Karpas-422 (cell line): ENCODE results near the gene SSR4. TPM values are rescaled to one million over a fixed set of nuclear protein-coding genes. Genes with fewer than 3 reads are reported as not detected.

Experiments
- DNase-seq: peaks from one replicate; pipeline ENCODE4 v3.0.0-alpha.2; 2015
- H2AFZ ChIP-seq: fragments of 200-600 bp; sonication (generic); 2 replicates; pipeline ENCODE4 v1.6.1; 2014; ENCODE audit warnings: antibody characterized with exemption, low read length, mixed read lengths
- H3K27ac ChIP-seq: fragments of 200-600 bp; sonication (generic); 2 replicates; pipeline ENCODE4 v1.5.1; 2014; ENCODE audit warnings: mild to moderate bottlenecking, low read length, moderate library complexity
- H3K27me3 ChIP-seq: fragments of 200-600 bp; sonication (generic); 2 replicates; pipeline ENCODE4 v1.6.1; 2014; ENCODE audit warnings: low read length, mixed read lengths
- H3K36me3 ChIP-seq: fragments of 200-600 bp; sonication (generic); 2 replicates; pipeline ENCODE4 v1.6.1; 2014; ENCODE audit warnings: low read length, mixed read lengths; ENCODE audit not compliant: insufficient read depth
- H3K4me1 ChIP-seq: fragments of 200-600 bp; sonication (generic); 2 replicates; pipeline ENCODE4 v1.6.1; 2014; ENCODE audit warnings: mild to moderate bottlenecking, low read length, mixed read lengths
- H3K4me2 ChIP-seq: fragments of 200-600 bp; sonication (generic); 2 replicates; pipeline ENCODE4 v1.6.1; 2014; ENCODE audit warnings: low read length, low read depth, mild to moderate bottlenecking; ENCODE audit not compliant: poor library complexity, severe bottlenecking
- H3K4me3 ChIP-seq: fragments of 200-600 bp; sonication (generic); 2 replicates; pipeline ENCODE4 v1.5.1; 2014; ENCODE audit warnings: mild to moderate bottlenecking, antibody characterized with exemption, low read length, mixed read lengths
- H3K79me2 ChIP-seq: fragments of 200-600 bp; sonication (generic); 2 replicates; pipeline ENCODE4 v1.6.1; 2014; ENCODE audit warnings: mild to moderate bottlenecking, low read length, mixed read lengths
- H3K9ac ChIP-seq: fragments of 200-600 bp; sonication (generic); 2 replicates; pipeline ENCODE4 v1.6.0; 2014; ENCODE audit warnings: low read length
- H3K9me2 ChIP-seq: fragments of 200-600 bp; sonication (generic), shearing (Covaris generic); replicated peaks from 2 replicates; pipeline ENCODE4 v1.6.0; 2014; ENCODE audit warnings: mild to moderate bottlenecking, low read length, moderate library complexity; ENCODE audit not compliant: insufficient read depth
- H3K9me3 ChIP-seq: fragments of 300-700, 200-600 bp; sonication (generic); 2 replicates; pipeline ENCODE4 v1.6.1; 2014; ENCODE audit warnings: low read length, mixed read lengths
- H4K20me1 ChIP-seq: fragments of 200-600 bp; sonication (generic); 2 replicates; pipeline ENCODE4 v1.6.1; 2014; ENCODE audit warnings: mild to moderate bottlenecking, antibody characterized with exemption, low read length, low read depth; ENCODE audit not compliant: insufficient read depth
- total RNA-seq: library from RNA; depleted of rRNA; stranded (reverse); fragments of >200 nt; shearing (Covaris generic); gene quantifications from 2 replicates; pipeline ENCODE4 v1.2.3, GENCODE V29; 2014; ENCODE audit warnings: low replicate concordance

The SSR4 gene
- total RNA-seq, 1 experiment from 2014 or later = 310 TPM

DNA sequence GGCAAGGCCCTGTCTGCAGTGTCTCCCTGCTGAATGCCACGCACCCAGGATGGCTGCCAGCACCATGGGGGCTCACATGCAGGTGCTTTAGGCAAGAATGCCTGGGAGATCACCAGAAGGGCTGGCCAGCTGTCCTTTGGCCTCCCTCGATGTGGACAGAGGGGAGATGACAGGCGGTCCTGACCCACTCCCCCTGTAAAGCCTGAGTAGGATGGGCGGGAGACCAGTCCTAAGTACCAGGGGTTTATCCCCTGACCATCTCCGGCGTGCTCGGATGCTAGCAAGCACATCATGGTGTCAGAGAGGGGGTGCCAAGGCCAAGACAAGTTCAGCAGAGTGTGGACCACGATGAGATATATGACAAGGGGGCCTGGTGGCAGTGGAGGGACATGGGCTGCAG, 30.6 kb downstream of the SSR4 start:
- no peaks in the 10 kb centered on the region for H3K27me3 ChIP-seq
- DNase-seq = no peak
- no peaks in the 10 kb centered on the region for H3K4me1 ChIP-seq
- no peak overlapping the region for H3K9ac ChIP-seq
- H3K36me3 ChIP-seq = no peaks in the 10 kb centered on the region
- H3K27ac ChIP-seq = no peak overlapping the region
- H3K9me3 ChIP-seq = no peaks in the 10 kb centered on the region
- H3K4me2 ChIP-seq = no peak overlapping the region
- no peak overlapping the region for H2AFZ ChIP-seq
- H4K20me1 ChIP-seq = no peaks in the 10 kb centered on the region
- no peak overlapping the region for H3K4me3 ChIP-seq
- no peaks in the 10 kb centered on the region for H3K79me2 ChIP-seq
- no peaks in the 10 kb centered on the region for H3K9me2 ChIP-seq

DNA sequence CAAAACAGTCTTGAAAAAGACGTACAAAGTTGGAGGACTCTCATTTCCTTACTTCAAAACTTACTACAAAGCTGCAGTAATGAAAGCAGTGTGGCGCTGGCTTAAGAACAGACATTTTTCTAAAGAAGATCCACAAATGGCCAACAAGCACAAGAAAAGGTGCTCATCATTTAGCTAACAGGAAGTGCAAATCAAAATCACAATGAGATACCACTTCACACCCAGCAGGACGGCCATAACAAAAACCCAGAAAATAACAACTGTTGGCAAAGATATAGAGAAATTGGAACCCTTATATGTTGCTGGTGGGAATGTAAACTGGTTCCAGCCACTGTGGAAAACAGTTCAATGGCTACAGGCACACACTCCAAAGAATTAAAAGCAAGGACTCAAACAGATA, 32.5 kb downstream of the SSR4 start:
- no peaks in the 10 kb centered on the region for H3K9me2 ChIP-seq
- H3K4me3 ChIP-seq = no peak overlapping the region
- DNase-seq = no peak
- no peaks in the 10 kb centered on the region for H3K9me3 ChIP-seq
- H3K27ac ChIP-seq = no peak overlapping the region
- no peak overlapping the region for H3K4me2 ChIP-seq
- H4K20me1 ChIP-seq = no peaks in the 10 kb centered on the region
- H3K79me2 ChIP-seq = no peaks in the 10 kb centered on the region
- H3K4me1 ChIP-seq = no peaks in the 10 kb centered on the region
- no peaks in the 10 kb centered on the region for H3K27me3 ChIP-seq
- no peak overlapping the region for H2AFZ ChIP-seq
- no peak overlapping the region for H3K9ac ChIP-seq
- no peaks in the 10 kb centered on the region for H3K36me3 ChIP-seq

DNA sequence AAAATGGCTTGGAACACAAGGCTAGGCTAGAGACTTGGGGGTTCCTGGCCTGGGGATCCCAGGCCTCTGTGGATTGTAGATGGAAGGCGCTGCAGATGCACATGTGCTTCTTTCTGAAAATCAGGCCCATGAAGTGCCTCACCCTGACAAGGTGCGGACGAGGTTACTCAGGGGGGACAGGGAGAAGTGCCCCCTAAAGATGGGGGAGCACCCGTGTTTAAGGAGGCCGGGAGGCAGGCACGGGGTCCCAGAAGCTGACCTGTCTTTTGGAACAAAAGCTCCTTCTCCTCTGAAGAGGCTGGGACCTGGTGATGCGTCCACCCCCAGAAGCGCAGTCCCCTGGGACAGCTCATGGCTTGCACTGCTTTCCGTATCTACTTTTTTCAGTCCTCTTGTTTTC, 33.4 kb downstream of the SSR4 start:
- no peaks in the 10 kb centered on the region for H4K20me1 ChIP-seq
- DNase-seq = no peak
- no peaks in the 10 kb centered on the region for H3K9me3 ChIP-seq
- H3K9me2 ChIP-seq = no peaks in the 10 kb centered on the region
- no peak overlapping the region for H3K9ac ChIP-seq
- no peaks in the 10 kb centered on the region for H3K4me1 ChIP-seq
- H3K79me2 ChIP-seq = no peaks in the 10 kb centered on the region
- H3K4me3 ChIP-seq = no peak overlapping the region
- no peaks in the 10 kb centered on the region for H3K27me3 ChIP-seq
- no peaks in the 10 kb centered on the region for H3K36me3 ChIP-seq
- H3K4me2 ChIP-seq = no peak overlapping the region
- H3K27ac ChIP-seq = no peak overlapping the region
- H2AFZ ChIP-seq = no peak overlapping the region

DNA sequence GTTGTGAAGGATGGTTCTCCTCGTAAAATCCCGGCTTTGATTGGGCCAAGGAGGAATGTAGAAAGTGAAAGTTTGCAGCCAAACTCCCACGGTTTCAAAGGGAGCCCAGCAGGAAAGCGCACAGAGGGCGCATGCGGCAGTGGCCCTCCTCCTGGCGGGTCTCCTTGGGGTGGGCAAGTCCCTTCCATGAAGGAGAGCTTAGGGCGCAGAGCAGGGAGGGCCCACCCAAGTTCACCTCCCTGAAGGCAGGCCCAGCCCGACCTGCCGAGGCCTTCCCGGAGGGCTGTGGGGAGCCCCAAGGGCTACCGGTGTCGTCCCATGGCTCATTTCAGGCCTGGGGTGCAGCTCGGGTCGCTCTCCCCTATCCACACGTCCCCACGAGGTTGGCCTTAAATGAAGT, 33.8 kb downstream of the SSR4 start:
- Histone ChIP-seq H3K4me2 (no peak overlapping the region), H3K9ac (no peak overlapping the region), H3K79me2 (no peaks in the 10 kb centered on the region), H3K36me3 (no peaks in the 10 kb centered on the region), H3K27ac (no peak overlapping the region), H3K4me3 (no peak overlapping the region), H3K9me2 (no peaks in the 10 kb centered on the region), H3K4me1 (no peaks in the 10 kb centered on the region), H2AFZ (no peak overlapping the region), H3K9me3 (no peaks in the 10 kb centered on the region), H3K27me3 (no peaks in the 10 kb centered on the region), H4K20me1 (no peaks in the 10 kb centered on the region)
- no peak for DNase-seq

DNA sequence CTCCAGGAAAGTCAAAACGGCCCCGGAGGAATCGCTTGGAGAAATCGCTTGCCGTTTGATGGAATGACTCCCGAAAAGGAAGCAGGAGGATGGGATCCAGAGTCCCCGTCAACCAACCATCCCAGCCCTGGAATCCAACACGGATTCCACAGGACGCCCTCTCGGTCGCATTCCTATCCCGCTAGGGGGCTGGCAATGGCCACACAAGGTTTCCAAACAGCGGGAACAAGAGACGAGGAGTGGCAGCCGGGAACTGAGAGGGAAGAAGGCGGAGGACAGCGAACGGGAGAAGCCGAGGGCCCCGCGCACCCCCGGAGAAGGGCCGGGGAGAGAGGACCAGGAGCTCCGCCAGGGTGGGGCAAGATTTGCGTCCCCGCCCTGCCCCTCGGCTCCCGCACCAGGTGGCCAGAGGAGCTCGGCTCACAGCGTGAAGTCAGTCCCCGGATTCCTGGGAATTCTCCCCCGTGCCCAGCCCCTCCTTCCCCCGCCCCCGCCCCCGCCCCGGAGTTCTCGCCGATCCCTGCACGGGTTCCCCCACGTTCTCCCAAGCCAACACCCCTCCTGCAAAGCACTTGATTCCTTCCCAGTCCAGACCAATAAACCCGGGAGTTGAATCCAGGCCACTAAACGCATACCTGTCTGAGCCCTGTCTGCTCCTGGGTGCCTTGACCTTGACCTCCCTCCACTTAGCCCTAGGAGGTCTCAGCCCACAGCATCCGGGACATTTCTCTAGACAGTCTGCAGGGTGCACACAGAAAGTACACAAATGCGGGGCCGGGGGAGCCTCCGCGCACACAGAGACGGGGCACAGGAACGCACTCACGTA, 34.5 kb downstream of the SSR4 start:
- Histone ChIP-seq H3K27me3 (no peaks in the 10 kb centered on the region), H3K4me2 (no peak overlapping the region), H3K9me3 (no peaks in the 10 kb centered on the region), H3K27ac (no peak overlapping the region), H3K9me2 (no peaks in the 10 kb centered on the region), H4K20me1 (no peaks in the 10 kb centered on the region), H3K4me3 (no peak overlapping the region), H3K4me1 (no peaks in the 10 kb centered on the region), H3K9ac (no peak overlapping the region), H2AFZ (no peak overlapping the region), H3K79me2 (no peaks in the 10 kb centered on the region), H3K36me3 (no peaks in the 10 kb centered on the region)
- no peak for DNase-seq

DNA sequence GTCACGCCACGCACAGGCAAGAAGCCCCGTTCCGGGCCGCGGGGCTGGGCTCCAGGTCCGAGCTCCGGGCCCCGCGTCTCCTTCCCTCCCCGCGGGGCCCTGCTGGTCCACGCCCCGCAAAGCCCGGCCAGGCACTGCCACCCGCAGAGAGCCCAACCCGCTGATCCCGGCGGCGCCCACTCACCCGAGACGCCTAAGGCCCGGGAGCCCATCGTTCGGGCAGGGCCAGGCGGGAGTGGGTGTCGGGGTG, 35.0 kb downstream of the SSR4 start:
- H3K79me2 ChIP-seq = no peaks in the 10 kb centered on the region
- no peak overlapping the region for H3K4me2 ChIP-seq
- no peaks in the 10 kb centered on the region for H3K4me1 ChIP-seq
- no peaks in the 10 kb centered on the region for H3K36me3 ChIP-seq
- H2AFZ ChIP-seq = no peak overlapping the region
- no peaks in the 10 kb centered on the region for H3K27me3 ChIP-seq
- DNase-seq = no peak
- H3K27ac ChIP-seq = no peak overlapping the region
- H4K20me1 ChIP-seq = no peaks in the 10 kb centered on the region
- H3K4me3 ChIP-seq = no peak overlapping the region
- H3K9me2 ChIP-seq = no peaks in the 10 kb centered on the region
- H3K9me3 ChIP-seq = no peaks in the 10 kb centered on the region
- H3K9ac ChIP-seq = no peak overlapping the region

DNA sequence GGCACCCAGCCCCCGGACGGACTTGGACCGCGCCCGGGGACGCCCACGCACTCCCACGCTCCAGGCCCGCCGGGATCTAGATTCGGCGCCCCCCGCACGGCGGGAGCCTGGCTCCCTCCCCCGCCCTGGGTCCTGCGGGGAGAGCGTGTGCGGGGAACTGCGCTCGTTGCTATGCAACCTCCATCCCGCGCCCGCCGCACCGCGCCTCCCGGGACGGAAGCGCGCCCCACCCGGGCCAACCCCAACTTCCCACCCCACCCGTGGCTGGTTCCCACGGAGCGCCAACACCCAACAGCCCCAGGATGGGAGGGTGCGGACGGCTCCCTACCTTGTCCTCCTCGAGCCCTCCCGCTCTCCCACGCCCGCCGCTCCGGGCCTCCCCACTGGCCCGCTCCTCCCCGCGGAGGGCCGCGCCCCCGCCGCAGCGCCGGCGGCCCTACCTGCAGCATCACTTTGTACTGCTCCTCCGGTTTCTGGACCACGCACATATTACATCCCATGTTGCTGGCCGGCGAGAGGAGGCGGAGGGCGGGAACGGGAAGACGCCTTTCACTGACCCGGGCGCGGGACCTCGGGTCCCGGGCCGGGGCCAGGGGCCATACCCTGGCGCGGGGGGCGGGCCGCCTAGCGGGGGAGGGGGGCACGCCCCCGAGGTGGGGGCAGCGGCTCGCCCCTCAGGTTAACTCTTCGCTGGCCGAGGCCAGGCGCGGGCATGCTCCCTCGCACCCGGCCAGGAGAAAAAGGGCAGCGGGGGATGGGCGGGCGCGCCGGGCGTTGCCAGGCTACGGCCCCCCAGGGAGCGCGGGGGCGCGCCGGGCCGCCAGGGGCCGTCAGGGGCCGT, 35.6 kb downstream of the SSR4 start, which contains the start of gene PDZD4:
Gene PDZD4 (minus strand): TSS at position 746 of the 841 bp plus-strand sequence. CDS start 246 bp downstream, at position 500.
- H3K27ac ChIP-seq = no peak within 1 kb of the TSS
- H3K9me2 ChIP-seq = no peaks in the 10 kb centered on the region
- no peak within 1 kb of the TSS for H3K9ac ChIP-seq
- no peak for DNase-seq
- no peak within 1 kb of the TSS for H3K4me2 ChIP-seq
- no peaks in the 10 kb centered on the region for H3K9me3 ChIP-seq
- no peaks in the 10 kb centered on the region for H3K36me3 ChIP-seq
- H3K27me3 ChIP-seq = no peaks in the 10 kb centered on the region
- H3K4me1 ChIP-seq = no peaks in the 10 kb centered on the region
- H3K4me3 ChIP-seq = no peak within 1 kb of the TSS
- no peaks in the 10 kb centered on the region for H3K79me2 ChIP-seq
- H4K20me1 ChIP-seq = no peaks in the 10 kb centered on the region
- H2AFZ ChIP-seq = no peak within 1 kb of the TSS

DNA sequence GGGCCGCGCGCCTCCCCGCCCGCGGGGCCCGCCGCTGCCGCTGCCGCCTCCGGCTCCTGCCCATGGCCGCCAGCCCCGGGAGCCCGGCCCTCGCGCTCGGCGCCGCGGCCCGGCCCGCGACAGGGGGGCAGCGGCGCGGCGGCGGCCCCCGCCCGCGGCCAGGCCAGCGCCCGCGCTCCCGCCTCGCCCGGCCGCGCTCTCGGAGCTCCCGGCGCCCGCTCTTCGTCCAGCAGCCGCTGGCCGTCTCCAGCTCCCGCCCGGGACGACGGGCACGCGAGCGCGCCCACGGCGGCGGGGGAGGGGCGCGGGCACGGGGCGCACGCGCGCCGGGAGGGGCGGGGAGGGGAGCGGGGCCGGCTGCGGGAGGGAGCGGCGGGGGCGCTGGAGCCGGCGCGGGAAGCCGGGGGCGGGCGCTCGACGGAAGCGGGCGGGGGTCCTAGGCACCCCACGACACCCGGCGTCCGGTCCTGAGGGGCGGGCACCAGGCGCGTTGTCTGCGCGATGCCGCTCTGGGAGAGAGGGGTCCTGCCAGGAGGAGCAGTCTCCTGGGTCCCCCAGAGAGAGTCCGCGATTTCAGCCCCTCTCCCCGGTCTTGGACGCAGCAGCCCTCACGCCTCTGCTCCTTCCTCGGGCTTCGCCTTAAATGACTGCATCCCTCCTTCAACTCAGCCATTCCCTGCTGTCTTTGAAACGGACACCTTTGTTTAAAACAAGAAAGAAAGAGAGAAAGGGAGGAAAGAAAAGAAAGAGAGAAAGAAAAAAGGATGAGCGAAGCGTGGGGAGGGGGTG, 36.4 kb downstream of the SSR4 start:
- no peaks in the 10 kb centered on the region for H3K79me2 ChIP-seq
- no peak overlapping the region for H3K4me2 ChIP-seq
- no peak overlapping the region for H3K9ac ChIP-seq
- no peaks in the 10 kb centered on the region for H3K4me1 ChIP-seq
- no peaks in the 10 kb centered on the region for H4K20me1 ChIP-seq
- no peak for DNase-seq
- no peaks in the 10 kb centered on the region for H3K27me3 ChIP-seq
- H3K36me3 ChIP-seq = no peaks in the 10 kb centered on the region
- no peak overlapping the region for H3K4me3 ChIP-seq
- H3K9me2 ChIP-seq = no peaks in the 10 kb centered on the region
- no peak overlapping the region for H3K27ac ChIP-seq
- no peak overlapping the region for H2AFZ ChIP-seq
- H3K9me3 ChIP-seq = no peaks in the 10 kb centered on the region
